PC-3 (cell line): ENCODE results near the gene LIPG. TPM values are rescaled to one million over a fixed set of nuclear protein-coding genes. Genes with fewer than 3 reads are reported as not detected.
"Not testable (repeated sequence)": the region's sequence is repeated elsewhere in the genome, so short reads cannot be mapped to it uniquely, and the experiment has no call there.

Experiments
- ATAC-seq: fragments of 200-7000 bp; cut with Tn5 transposase; 2 replicates; pipeline ENCODE4 v1.9.1; 2020; ENCODE audit warnings: mild to moderate bottlenecking, moderate library complexity
- BruUV-seq: library from RNA; stranded (reverse); fragments of 400-500 nt; replicated peaks from 2 replicates; lab custom pipeline; 2021; lab: Mats Ljungman, UMichigan
- CTCF ChIA-PET: fragments of 300-600 bp; sonication (Branson Sonifier 250); formaldehyde crosslinking; loops from one replicate; lab custom pipeline; 2022; ENCODE audit warnings: antibody characterized with exemption; lab: Charles Lee
- POLR2A ChIA-PET: fragments of 300-600 bp; sonication (Branson Sonifier 250); formaldehyde crosslinking; loops from one replicate; lab custom pipeline; 2022; ENCODE audit warnings: antibody characterized with exemption; ENCODE audit not compliant: unreplicated experiment; lab: Charles Lee
- DNase-seq: peaks from one replicate; pipeline ENCODE4 v3.0.0-alpha.2; 2015
- H2AFZ ChIP-seq: fragments of 300-600 bp; sonication (generic); 2 replicates; pipeline ENCODE4 v1.6.0; 2016; ENCODE audit warnings: antibody characterized with exemption, low read length
- H3F3A ChIP-seq: fragments of 300-600 bp; sonication (generic); one replicate; pipeline ENCODE4 v1.6.0; 2017; ENCODE audit warnings: antibody characterized with exemption, low read length, control low read depth, mild to moderate bottlenecking; ENCODE audit not compliant: unreplicated experiment
- H3K27ac ChIP-seq: fragments of 300-600 bp; sonication (generic); 2 replicates; pipeline ENCODE4 v1.5.1; 2016; ENCODE audit warnings: mild to moderate bottlenecking, low read length
- H3K27me3 ChIP-seq: fragments of 300-600 bp; sonication (generic); 2 replicates; pipeline ENCODE4 v1.6.1; 2016; ENCODE audit warnings: low read length, mixed read lengths
- H3K36me3 ChIP-seq: fragments of 300-600 bp; sonication (generic); 2 replicates; pipeline ENCODE4 v1.6.1; 2016; ENCODE audit warnings: low read depth, mixed run types, low read length, mixed read lengths
- H3K4me1 ChIP-seq: fragments of 300-600 bp; sonication (generic); 2 replicates; pipeline ENCODE4 v1.5.1; 2016; ENCODE audit warnings: low read length; ENCODE audit not compliant: insufficient read depth
- H3K4me2 ChIP-seq: fragments of 300-600 bp; sonication (generic); 2 replicates; pipeline ENCODE4 v1.6.0; 2016; ENCODE audit warnings: low read length
- H3K4me3 ChIP-seq: fragments of 300-600 bp; sonication (generic); 2 replicates; pipeline ENCODE4 v1.5.1; 2016; ENCODE audit warnings: mild to moderate bottlenecking, low read length, mixed read lengths
- H3K79me2 ChIP-seq: fragments of 300-600 bp; sonication (generic); 2 replicates; pipeline ENCODE4 v1.6.1; 2017; ENCODE audit warnings: low read length, mixed read lengths
- H3K9ac ChIP-seq: fragments of 300-600 bp; sonication (generic); 2 replicates; pipeline ENCODE4 v1.6.0; 2016; ENCODE audit warnings: mild to moderate bottlenecking, low read length
- H3K9me2 ChIP-seq: fragments of 300-600 bp; sonication (generic); replicated peaks from 2 replicates; pipeline ENCODE4 v1.6.1; 2016; ENCODE audit warnings: mixed run types, low read length, mixed read lengths
- H3K9me3 ChIP-seq: fragments of 300-600 bp; sonication (generic); 2 replicates; pipeline ENCODE4 v1.6.1; 2016; ENCODE audit warnings: low read length, mixed read lengths
- H4K20me1 ChIP-seq: fragments of 300-600 bp; sonication (generic); 2 replicates; pipeline ENCODE4 v1.6.1; 2016; ENCODE audit warnings: low read length, mixed read lengths
- EZH2 ChIP-seq: fragments of 300-600 bp; sonication (generic); IDR thresholded peaks from one replicate; pipeline ENCODE4 v1.6.1; 2017; ENCODE audit warnings: antibody characterized with exemption, mild to moderate bottlenecking, low read length; ENCODE audit not compliant: unreplicated experiment
- EZH2phosphoT487 ChIP-seq: fragments of 300-600 bp; sonication (generic); IDR thresholded peaks from 2 replicates; pipeline ENCODE4 v1.6.1; 2018; ENCODE audit warnings: mild to moderate bottlenecking, antibody characterized with exemption, low read length, borderline replicate concordance
- intact Hi-C: fragments of 100-400 bp; cut with micrococcal nuclease; formaldehyde crosslinking; loops from 2 replicates; pipeline ENCODE4 v1.9.0; 2023
- total RNA-seq: library from RNA; depleted of rRNA; stranded (reverse); fragments of >200 nt; gene quantifications from 2 replicates; pipeline ENCODE4 v1.2.3, GENCODE V29; 2014
- TF ChIP-seq, protein P1 (sequence below): fragments of 300-600 bp; sonication (generic); conservative IDR thresholded peaks from 2 replicates; pipeline ENCODE4 v1.5.1; 2017; ENCODE audit warnings: antibody characterized with exemption, low read depth, mild to moderate bottlenecking, low read length

LIPG gene
- total RNA-seq, 1 experiment from 2014 or later, result 14.8 TPM

- H3K4me2 ChIP-seq, result no peak overlapping the region
- no peak overlapping the region for H3K4me3 ChIP-seq
- no peak overlapping the region for H3K9ac ChIP-seq
- H3K27ac ChIP-seq, result no peak overlapping the region
- H3K9me2 ChIP-seq, result no peaks in the 10 kb centered on the region
- H3K79me2 ChIP-seq, result no peaks in the 10 kb centered on the region
- H3K4me1 ChIP-seq, result no peaks in the 10 kb centered on the region
- no peak for ATAC-seq
- no peaks in the 10 kb centered on the region for H3K27me3 ChIP-seq
- H3F3A ChIP-seq, result no peaks in the 10 kb centered on the region
- ChIA-PET POLR2A (no interaction called here), CTCF (no interaction called here)
- no peaks in the 10 kb centered on the region for H3K9me3 ChIP-seq
- intact Hi-C loops, result no loop called here
- no peaks in the 10 kb centered on the region for H3K36me3 ChIP-seq
- H4K20me1 ChIP-seq, result no peaks in the 10 kb centered on the region
- no peak overlapping the region for H2AFZ ChIP-seq
- TF ChIP-seq, protein P1, sequence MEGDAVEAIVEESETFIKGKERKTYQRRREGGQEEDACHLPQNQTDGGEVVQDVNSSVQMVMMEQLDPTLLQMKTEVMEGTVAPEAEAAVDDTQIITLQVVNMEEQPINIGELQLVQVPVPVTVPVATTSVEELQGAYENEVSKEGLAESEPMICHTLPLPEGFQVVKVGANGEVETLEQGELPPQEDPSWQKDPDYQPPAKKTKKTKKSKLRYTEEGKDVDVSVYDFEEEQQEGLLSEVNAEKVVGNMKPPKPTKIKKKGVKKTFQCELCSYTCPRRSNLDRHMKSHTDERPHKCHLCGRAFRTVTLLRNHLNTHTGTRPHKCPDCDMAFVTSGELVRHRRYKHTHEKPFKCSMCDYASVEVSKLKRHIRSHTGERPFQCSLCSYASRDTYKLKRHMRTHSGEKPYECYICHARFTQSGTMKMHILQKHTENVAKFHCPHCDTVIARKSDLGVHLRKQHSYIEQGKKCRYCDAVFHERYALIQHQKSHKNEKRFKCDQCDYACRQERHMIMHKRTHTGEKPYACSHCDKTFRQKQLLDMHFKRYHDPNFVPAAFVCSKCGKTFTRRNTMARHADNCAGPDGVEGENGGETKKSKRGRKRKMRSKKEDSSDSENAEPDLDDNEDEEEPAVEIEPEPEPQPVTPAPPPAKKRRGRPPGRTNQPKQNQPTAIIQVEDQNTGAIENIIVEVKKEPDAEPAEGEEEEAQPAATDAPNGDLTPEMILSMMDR, result no peak
- TF ChIP-seq EZH2, result no peak
- TF ChIP-seq EZH2phosphoT487, result no peak
- BruUV-seq, result no TSS peak
- DNase-seq, result no peak
Measured at GRCh38 chr18:49584394-49584793, 22.5 kb downstream of the LIPG start.

- not testable (repeated sequence) for H3K36me3 ChIP-seq, BruUV-seq, H3K9me2 ChIP-seq
Measured at GRCh38 chr18:49584951-49585350, 23.1 kb downstream of the LIPG start.

GRCh38 chr18:49585781-49586663 is 24.2 kb downstream of the LIPG start:
- no peak for DNase-seq
- no peak overlapping the region for H3K4me2 ChIP-seq
- ChIA-PET POLR2A (no interaction called here), CTCF (no interaction called here)
- H4K20me1 ChIP-seq, result no peaks in the 10 kb centered on the region
- H3K9me2 ChIP-seq, result no peaks in the 10 kb centered on the region
- no peaks in the 10 kb centered on the region for H3K36me3 ChIP-seq
- no peaks in the 10 kb centered on the region for H3K27me3 ChIP-seq
- no peak overlapping the region for H3K4me3 ChIP-seq
- TF ChIP-seq EZH2 (no peak), EZH2phosphoT487 (no peak)
- TF ChIP-seq, protein P1, result no peak
- no peaks in the 10 kb centered on the region for H3K4me1 ChIP-seq
- H3K27ac ChIP-seq, result no peak overlapping the region
- no peak overlapping the region for H2AFZ ChIP-seq
- H3F3A ChIP-seq, result no peaks in the 10 kb centered on the region
- no peak overlapping the region for H3K9ac ChIP-seq
- H3K79me2 ChIP-seq, result no peaks in the 10 kb centered on the region
- ATAC-seq, result no peak
- no TSS peak for BruUV-seq
- no peaks in the 10 kb centered on the region for H3K9me3 ChIP-seq
- intact Hi-C loops, result no loop called here

More at GRCh38 chr18:49584951-49585350, 23.1 kb downstream of the LIPG start:
- ATAC-seq, H3K4me3 ChIP-seq, H3K4me2 ChIP-seq, H3K9ac ChIP-seq, H3K4me1 ChIP-seq, POLR2A ChIA-PET, H3K9me3 ChIP-seq, DNase-seq, H2AFZ ChIP-seq, H4K20me1 ChIP-seq, H3F3A ChIP-seq, intact Hi-C loops, H3K79me2 ChIP-seq, H3K27me3 ChIP-seq, H3K27ac ChIP-seq, CTCF ChIA-PET: not testable (repeated sequence)
